Measurements from ENCODE around the gene FAM228A. TPM values are rescaled to one million over a fixed set of nuclear protein-coding genes. Genes with fewer than 3 reads are reported as not detected.

FAM228A gene
- total RNA-seq, 2 experiments from 2014 or later: 0.25 to 0.46 TPM

- no peaks in the 10 kb centered on the region for H3K9me3 ChIP-seq (ENCODE audit: low read length)
- H4K20me1 ChIP-seq (ENCODE audit: insufficient read depth, low read length): no peaks in the 10 kb centered on the region
- no peak for TF ChIP-seq EZH2phosphoT487 (IDR thresholded peaks at IDR 0.05; ENCODE audit: borderline replicate concordance, low read depth, low read length)
- TF ChIP-seq CTCF (conservative IDR thresholded peaks at IDR 0.05; ENCODE audit: low read length): no peak
- H2AFZ ChIP-seq (ENCODE audit: low read length): no peak overlapping the region
- CTCF ChIA-PET (ENCODE audit: unreplicated experiment): no interaction called here
- intact Hi-C loops (cut with micrococcal nuclease; ENCODE audit: unreplicated experiment): no loop called here
- POLR2A ChIA-PET: no interaction called here
- no peaks in the 10 kb centered on the region for H3K9me2 ChIP-seq (ENCODE audit: insufficient read depth, low read length)
- H3K27ac ChIP-seq (ENCODE audit: low read depth, low read length, poor library complexity, severe bottlenecking): no peak overlapping the region
- no peaks in the 10 kb centered on the region for H3K79me2 ChIP-seq (ENCODE audit: insufficient read depth, low read depth, low read length)
- no peak overlapping the region for H3K4me2 ChIP-seq (ENCODE audit: low read length)
- peaks cover 10% of the 10 kb centered on the region for H3K36me3 ChIP-seq (ENCODE audit: insufficient read depth, low read length)
- no peaks in the 10 kb centered on the region for H3K4me1 ChIP-seq (ENCODE audit: insufficient read depth, low read length, poor library complexity, severe bottlenecking)
- H3K4me3 ChIP-seq (ENCODE audit: low read depth, low read length, poor library complexity, severe bottlenecking): no peak overlapping the region
- BruUV-seq (replicated peaks): no TSS peak
- no peak for DNase-seq (ENCODE audit: low spot score)
These were observed 33.6 kb downstream of the FAM228A start for GRCh38 chr2:24208490-24208889.

- intact Hi-C loops (cut with micrococcal nuclease; ENCODE audit: unreplicated experiment): no loop called here
- CTCF ChIA-PET (ENCODE audit: unreplicated experiment): no interaction called here
These were observed 34.7 kb downstream of the FAM228A start for GRCh38 chr2:24209389-24210105.

More at GRCh38 chr2:24209389-24210105, 34.7 kb downstream of the FAM228A start:
- Histone ChIP-seq H3K4me1 (ENCODE audit: insufficient read depth, low read length, poor library complexity, severe bottlenecking) (peaks cover 6% of the 10 kb centered on the region), H3K4me3 (ENCODE audit: low read depth, low read length, poor library complexity, severe bottlenecking) (no peak overlapping the region), H3K9me2 (ENCODE audit: insufficient read depth, low read length) (no peaks in the 10 kb centered on the region), H3K27ac (ENCODE audit: low read depth, low read length, poor library complexity, severe bottlenecking) (no peak overlapping the region), H3K4me2 (ENCODE audit: low read length) (no peak overlapping the region), H3K36me3 (ENCODE audit: insufficient read depth, low read length) (peaks cover 4% of the 10 kb centered on the region; the same call in 1 of the 2 replicates), H4K20me1 (ENCODE audit: insufficient read depth, low read length) (no peaks in the 10 kb centered on the region), H3K9me3 (ENCODE audit: low read length) (no peaks in the 10 kb centered on the region), H3K79me2 (ENCODE audit: insufficient read depth, low read depth, low read length) (no peaks in the 10 kb centered on the region), H2AFZ (ENCODE audit: low read length) (no peak overlapping the region)
- no peak for DNase-seq (ENCODE audit: low spot score)
- TF ChIP-seq EZH2phosphoT487 (IDR thresholded peaks at IDR 0.05; ENCODE audit: borderline replicate concordance, low read depth, low read length): no peak
- no peak for TF ChIP-seq CTCF (conservative IDR thresholded peaks at IDR 0.05; ENCODE audit: low read length)
- no TSS peak for BruUV-seq (replicated peaks)
- POLR2A ChIA-PET: interaction anchor here (0.5 to 0.7 kb wide), 2 partner anchors 10 to 382 kb away, joined by 3 to 4 read pairs; no protein-coding TSS in a partner anchor
